ENCODE measurements around the gene MICB. TPM values are rescaled to one million over a fixed set of nuclear protein-coding genes. Genes with fewer than 3 reads are reported as not detected.

The MICB gene
- total RNA-seq, 1 experiment from 2014 or later, result 6.4 TPM

DNA sequence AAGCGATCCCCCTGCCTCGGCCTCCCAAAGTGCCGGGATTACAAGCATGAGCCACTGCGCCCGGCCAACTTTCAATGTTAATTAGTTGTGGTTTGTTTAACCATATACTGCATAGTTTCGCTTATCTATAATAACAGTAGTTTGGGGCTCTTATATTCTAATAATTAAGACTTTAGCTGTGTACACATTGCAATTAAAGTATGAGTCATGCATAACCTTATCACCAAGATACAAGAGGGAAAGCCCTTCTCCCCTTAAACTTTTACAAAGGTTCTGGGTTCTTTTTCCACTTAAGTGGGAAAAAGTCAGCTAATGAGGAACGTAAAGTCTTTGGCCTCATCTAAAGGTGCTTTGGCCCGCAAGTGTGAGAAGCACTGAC is 27.6 kb downstream of the MICB start:
- Mint-ChIP-seq H3K27me3 (ENCODE audit: insufficient read depth, unreplicated experiment) (peaks cover 2% of the 10 kb centered on the region), H3K4me3 (ENCODE audit: unreplicated experiment) (no peak overlapping the region), H3K9me3 (ENCODE audit: unreplicated experiment) (no peaks in the 10 kb centered on the region), H3K36me3 (ENCODE audit: insufficient read depth, unreplicated experiment) (peaks cover 33% of the 10 kb centered on the region), H3K27ac (ENCODE audit: unreplicated experiment) (no peak overlapping the region), H3K4me1 (ENCODE audit: low read depth, unreplicated experiment) (peaks cover 5% of the 10 kb centered on the region)
- H3K9me3 ChIP-seq, result no peaks in the 10 kb centered on the region
- H3K4me3 ChIP-seq (ENCODE audit: low read depth, low read length), result no peak overlapping the region
- H3K4me1 ChIP-seq, result no peaks in the 10 kb centered on the region
- BruUV-seq (replicated peaks), result no TSS peak
- CTCF ChIA-PET, result interaction anchor here (0.5 kb wide), 1 partner anchor 388 kb away, joined by 6 read pairs; no protein-coding TSS in a partner anchor
- no peaks in the 10 kb centered on the region for H3K36me3 ChIP-seq (ENCODE audit: control insufficient read depth, insufficient read depth, low read length)
- no peaks in the 10 kb centered on the region for H3K27me3 ChIP-seq (replicated peaks; ENCODE audit: control insufficient read depth, insufficient read depth, low read length)
- TF ChIP-seq, protein P1, sequence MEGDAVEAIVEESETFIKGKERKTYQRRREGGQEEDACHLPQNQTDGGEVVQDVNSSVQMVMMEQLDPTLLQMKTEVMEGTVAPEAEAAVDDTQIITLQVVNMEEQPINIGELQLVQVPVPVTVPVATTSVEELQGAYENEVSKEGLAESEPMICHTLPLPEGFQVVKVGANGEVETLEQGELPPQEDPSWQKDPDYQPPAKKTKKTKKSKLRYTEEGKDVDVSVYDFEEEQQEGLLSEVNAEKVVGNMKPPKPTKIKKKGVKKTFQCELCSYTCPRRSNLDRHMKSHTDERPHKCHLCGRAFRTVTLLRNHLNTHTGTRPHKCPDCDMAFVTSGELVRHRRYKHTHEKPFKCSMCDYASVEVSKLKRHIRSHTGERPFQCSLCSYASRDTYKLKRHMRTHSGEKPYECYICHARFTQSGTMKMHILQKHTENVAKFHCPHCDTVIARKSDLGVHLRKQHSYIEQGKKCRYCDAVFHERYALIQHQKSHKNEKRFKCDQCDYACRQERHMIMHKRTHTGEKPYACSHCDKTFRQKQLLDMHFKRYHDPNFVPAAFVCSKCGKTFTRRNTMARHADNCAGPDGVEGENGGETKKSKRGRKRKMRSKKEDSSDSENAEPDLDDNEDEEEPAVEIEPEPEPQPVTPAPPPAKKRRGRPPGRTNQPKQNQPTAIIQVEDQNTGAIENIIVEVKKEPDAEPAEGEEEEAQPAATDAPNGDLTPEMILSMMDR (IDR thresholded peaks at IDR 0.05; ENCODE audit: insufficient read depth in 1 of 2, low read depth in 1 of 2, low read length in 1 of 2, severe bottlenecking in 1 of 2, unreplicated experiment in 1 of 2), result no peak
- POLR2A ChIA-PET, result no interaction called here
- intact Hi-C loops (cut with micrococcal nuclease; ENCODE audit: unreplicated experiment), result loop anchor here (5.0 kb wide), 1 partner anchor 33 kb away; no protein-coding TSS in a partner anchor
- no peak for DNase-seq

DNA sequence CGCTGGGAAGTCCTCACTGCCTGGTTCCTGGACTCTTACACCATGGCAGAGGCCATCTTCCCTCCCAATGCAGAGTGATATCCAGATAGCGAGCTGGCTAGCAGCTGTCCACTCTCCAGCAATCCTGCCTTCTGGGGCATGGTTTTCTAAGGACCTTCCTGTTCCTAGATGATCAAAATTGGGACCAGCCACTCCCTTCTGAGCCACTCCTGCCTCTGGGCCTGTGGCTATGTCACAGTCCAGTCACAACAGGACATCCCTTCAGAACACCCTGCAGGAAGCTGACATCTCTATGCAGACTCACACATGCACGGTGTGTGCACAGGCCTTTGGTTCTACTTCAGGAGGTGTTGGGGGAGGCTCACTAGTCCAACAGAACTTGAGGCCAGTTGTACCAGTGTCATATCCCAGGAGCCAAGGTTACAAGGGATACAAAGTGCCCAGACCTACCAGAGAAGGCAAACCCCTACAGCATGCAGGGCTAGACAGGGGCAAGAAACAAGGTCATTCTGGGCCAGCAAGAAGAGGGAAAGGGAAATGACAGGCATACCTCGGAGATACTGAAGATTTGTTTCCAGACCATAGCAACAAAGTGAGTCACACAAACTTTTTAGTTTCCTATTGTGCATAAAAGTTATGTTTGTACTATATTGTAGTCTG is 28.1 kb downstream of the MICB start:
- POLR2A ChIA-PET, result no interaction called here
- H3K4me3 Mint-ChIP-seq (ENCODE audit: unreplicated experiment), result no peak overlapping the region
- peaks cover 4% of the 10 kb centered on the region for H3K36me3 ChIP-seq (ENCODE audit: control insufficient read depth, insufficient read depth, low read length)
- no peaks in the 10 kb centered on the region for H3K9me3 Mint-ChIP-seq (ENCODE audit: unreplicated experiment)
- BruUV-seq (replicated peaks), result no TSS peak
- TF ChIP-seq, protein P1 (IDR thresholded peaks at IDR 0.05; ENCODE audit: insufficient read depth in 1 of 2, low read depth in 1 of 2, low read length in 1 of 2, severe bottlenecking in 1 of 2, unreplicated experiment in 1 of 2), result no peak
- H3K4me1 ChIP-seq, result no peaks in the 10 kb centered on the region
- no peak overlapping the region for H3K4me3 ChIP-seq (ENCODE audit: low read depth, low read length)
- CTCF ChIA-PET, result interaction anchor here (0.5 kb wide), 1 partner anchor 389 kb away, joined by 6 read pairs; no protein-coding TSS in a partner anchor
- peaks cover 9% of the 10 kb centered on the region for H3K4me1 Mint-ChIP-seq (ENCODE audit: low read depth, unreplicated experiment)
- no peak overlapping the region for H3K27ac Mint-ChIP-seq (ENCODE audit: unreplicated experiment)
- H3K27me3 ChIP-seq (replicated peaks; ENCODE audit: control insufficient read depth, insufficient read depth, low read length), result no peaks in the 10 kb centered on the region
- H3K9me3 ChIP-seq, result no peaks in the 10 kb centered on the region
- intact Hi-C loops (cut with micrococcal nuclease; ENCODE audit: unreplicated experiment), result loop anchor here (5.0 kb wide), 1 partner anchor 34 kb away; no protein-coding TSS in a partner anchor
- H3K27me3 Mint-ChIP-seq (ENCODE audit: insufficient read depth, unreplicated experiment), result no peaks in the 10 kb centered on the region
- no peak for DNase-seq
- H3K36me3 Mint-ChIP-seq (ENCODE audit: insufficient read depth, unreplicated experiment), result peaks cover 39% of the 10 kb centered on the region

DNA sequence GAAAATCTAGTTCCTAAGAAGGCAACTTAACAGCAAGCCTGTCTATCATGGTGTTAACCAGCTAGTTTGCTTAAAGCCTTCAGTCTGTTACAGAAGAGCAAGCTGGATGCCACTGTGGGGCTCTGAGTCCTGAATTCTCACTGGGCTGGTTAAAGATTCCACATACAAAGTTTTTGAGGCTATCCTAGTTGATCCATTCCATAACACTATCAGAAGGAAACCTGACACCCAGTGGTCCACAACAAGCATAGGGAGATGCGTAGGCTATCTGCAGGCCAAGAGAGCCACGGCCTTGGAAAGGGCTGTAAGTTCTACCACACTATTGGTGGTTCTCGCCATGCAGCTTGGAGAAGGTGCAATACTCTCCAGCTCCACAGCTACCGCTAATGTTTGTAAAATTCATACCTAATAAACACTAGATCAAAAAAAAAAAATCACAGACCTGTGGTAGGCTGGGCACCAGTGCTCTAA is 30.4 kb downstream of the MICB start:
- Histone ChIP-seq H3K4me3 (ENCODE audit: low read depth, low read length) (no peak overlapping the region), H3K4me1 (no peaks in the 10 kb centered on the region), H3K27me3 (replicated peaks; ENCODE audit: control insufficient read depth, insufficient read depth, low read length) (no peaks in the 10 kb centered on the region), H3K36me3 (ENCODE audit: control insufficient read depth, insufficient read depth, low read length) (peaks cover 7% of the 10 kb centered on the region), H3K9me3 (no peaks in the 10 kb centered on the region)
- Mint-ChIP-seq H3K4me3 (ENCODE audit: unreplicated experiment) (no peak overlapping the region), H3K27me3 (ENCODE audit: insufficient read depth, unreplicated experiment) (no peaks in the 10 kb centered on the region), H3K9me3 (ENCODE audit: unreplicated experiment) (no peaks in the 10 kb centered on the region), H3K4me1 (ENCODE audit: low read depth, unreplicated experiment) (peaks cover 9% of the 10 kb centered on the region), H3K36me3 (ENCODE audit: insufficient read depth, unreplicated experiment) (peaks cover 61% of the 10 kb centered on the region), H3K27ac (ENCODE audit: unreplicated experiment) (no peak overlapping the region)
- POLR2A ChIA-PET, result interaction anchor here (0.7 to 1.8 kb wide), 2 partner anchors 13 to 16 kb away, joined by 4 to 13 read pairs; partner anchors contain the start of gene DDX39B
- intact Hi-C loops (cut with micrococcal nuclease; ENCODE audit: unreplicated experiment), result loop anchor here (5.0 kb wide), 1 partner anchor 36 kb away; no protein-coding TSS in a partner anchor
- DNase-seq, result no peak
- CTCF ChIA-PET, result no interaction called here
- BruUV-seq (replicated peaks), result no TSS peak
- TF ChIP-seq, protein P1 (IDR thresholded peaks at IDR 0.05; ENCODE audit: insufficient read depth in 1 of 2, low read depth in 1 of 2, low read length in 1 of 2, severe bottlenecking in 1 of 2, unreplicated experiment in 1 of 2), result no peak
